ENCODE data around the gene SERPINB12.

DNA sequence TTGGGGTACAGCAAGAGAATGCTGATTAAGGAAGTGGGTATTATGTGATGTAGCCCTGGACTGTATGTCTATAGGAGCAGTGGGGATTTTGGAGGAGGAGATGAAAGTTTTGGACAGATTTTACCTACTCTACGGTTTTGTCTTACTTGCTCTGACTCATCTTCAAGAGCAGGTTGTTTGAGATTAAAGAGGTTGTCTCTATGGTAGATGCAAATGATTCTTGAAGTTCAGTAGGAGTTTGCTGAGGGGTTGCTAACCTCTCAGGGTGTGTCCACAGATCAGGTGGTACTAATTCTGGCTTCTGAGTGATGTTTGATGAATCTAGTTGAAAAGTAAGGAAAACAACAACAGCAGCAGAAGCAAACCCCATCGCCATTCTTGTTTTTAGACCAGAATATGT, 9.7 kb upstream of the SERPINB12 start:
- TF ChIP-seq EZH2 (IDR thresholded peaks at IDR 0.05; ENCODE audit: borderline replicate concordance, low read length): no peak
- TF ChIP-seq, protein P1, sequence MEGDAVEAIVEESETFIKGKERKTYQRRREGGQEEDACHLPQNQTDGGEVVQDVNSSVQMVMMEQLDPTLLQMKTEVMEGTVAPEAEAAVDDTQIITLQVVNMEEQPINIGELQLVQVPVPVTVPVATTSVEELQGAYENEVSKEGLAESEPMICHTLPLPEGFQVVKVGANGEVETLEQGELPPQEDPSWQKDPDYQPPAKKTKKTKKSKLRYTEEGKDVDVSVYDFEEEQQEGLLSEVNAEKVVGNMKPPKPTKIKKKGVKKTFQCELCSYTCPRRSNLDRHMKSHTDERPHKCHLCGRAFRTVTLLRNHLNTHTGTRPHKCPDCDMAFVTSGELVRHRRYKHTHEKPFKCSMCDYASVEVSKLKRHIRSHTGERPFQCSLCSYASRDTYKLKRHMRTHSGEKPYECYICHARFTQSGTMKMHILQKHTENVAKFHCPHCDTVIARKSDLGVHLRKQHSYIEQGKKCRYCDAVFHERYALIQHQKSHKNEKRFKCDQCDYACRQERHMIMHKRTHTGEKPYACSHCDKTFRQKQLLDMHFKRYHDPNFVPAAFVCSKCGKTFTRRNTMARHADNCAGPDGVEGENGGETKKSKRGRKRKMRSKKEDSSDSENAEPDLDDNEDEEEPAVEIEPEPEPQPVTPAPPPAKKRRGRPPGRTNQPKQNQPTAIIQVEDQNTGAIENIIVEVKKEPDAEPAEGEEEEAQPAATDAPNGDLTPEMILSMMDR (conservative IDR thresholded peaks at IDR 0.05 in 1 of 2, IDR thresholded peaks at IDR 0.05 in 1 of 2; ENCODE audit: extremely low read depth in 1 of 2, insufficient read depth in 1 of 2, low read depth in 1 of 2, low read length in 2 of 2): no peak

All from mammary epithelial cell (primary cell).